GM23338 (cell line): Measurements from ENCODE around the gene PDE7B. TPM values are rescaled to one million over a fixed set of nuclear protein-coding genes. Genes with fewer than 3 reads are reported as not detected.

Experiments
- ATAC-seq: fragments of 200-7000 bp; cut with Tn5 transposase; 3 replicates; pipeline ENCODE4 v1.9.1; 2020
- DNase-seq: peaks from one replicate; pipeline ENCODE4 v3.0.0-alpha.2; 2015; ENCODE audit warnings: low spot score
- H2AFZ ChIP-seq: fragments of 200-600 bp; sonication (generic); 2 replicates; pipeline ENCODE4 v1.8.0; 2016; ENCODE audit warnings: antibody characterized with exemption, mild to moderate bottlenecking, moderate library complexity
- H3F3A ChIP-seq: fragments of 200-600 bp; sonication (generic); replicated peaks from 2 replicates; pipeline ENCODE4 v1.8.0; 2017; ENCODE audit warnings: antibody characterized with exemption, mixed run types, low read depth
- H3K27ac ChIP-seq: fragments of 200-600 bp; sonication (generic); 2 replicates; pipeline ENCODE4 v1.6.1; 2016; ENCODE audit warnings: low read depth
- H3K27me3 ChIP-seq: fragments of 200-600 bp; sonication (generic); 2 replicates; pipeline ENCODE4 v1.8.0; 2016; ENCODE audit warnings: mild to moderate bottlenecking, mixed run types, moderate library complexity; ENCODE audit not compliant: insufficient read depth
- H3K36me3 ChIP-seq: fragments of 200-600 bp; sonication (generic); 2 replicates; pipeline ENCODE4 v1.8.0; 2016; ENCODE audit warnings: mild to moderate bottlenecking; ENCODE audit not compliant: insufficient read depth
- H3K4me1 ChIP-seq: fragments of 200-600 bp; sonication (generic); 2 replicates; pipeline ENCODE4 v1.8.0; 2016; ENCODE audit warnings: mild to moderate bottlenecking, moderate library complexity; ENCODE audit not compliant: insufficient read depth
- H3K4me2 ChIP-seq: fragments of 200-600 bp; sonication (generic); 2 replicates; pipeline ENCODE4 v1.7.1; 2017; ENCODE audit warnings: mixed run types
- H3K4me3 ChIP-seq: fragments of 200-600 bp; sonication (generic); 2 replicates; pipeline ENCODE4 v1.6.1; 2016; ENCODE audit warnings: mixed run types
- H3K79me2 ChIP-seq: fragments of 200-600 bp; sonication (generic); replicated peaks from 2 replicates; pipeline ENCODE4 v1.8.0; 2017; ENCODE audit warnings: mild to moderate bottlenecking; ENCODE audit not compliant: insufficient read depth
- H3K9me2 ChIP-seq: fragments of 200-600 bp; sonication (generic); 2 replicates; pipeline ENCODE4 v1.8.0; 2017; ENCODE audit not compliant: insufficient read depth
- H4K20me1 ChIP-seq: fragments of 200-600 bp; sonication (generic); replicated peaks from 2 replicates; pipeline ENCODE4 v1.8.0; 2017; ENCODE audit warnings: mild to moderate bottlenecking; ENCODE audit not compliant: insufficient read depth
- H3K27ac Mint-ChIP-seq: 2 replicates; pipeline ENCODE4 v1.8.0; 2020; ENCODE audit warnings: inconsistent platforms, mild to moderate bottlenecking, moderate library complexity, mixed read lengths
- H3K27me3 Mint-ChIP-seq: 3 replicates; pipeline ENCODE4 v1.8.0; 2022; ENCODE audit warnings: low read depth, mild to moderate bottlenecking, moderate library complexity, mixed read lengths, inconsistent platforms; ENCODE audit not compliant: insufficient read depth, poor library complexity
- H3K36me3 Mint-ChIP-seq: 3 replicates; pipeline ENCODE4 v1.8.0; 2021; ENCODE audit warnings: low read depth, mild to moderate bottlenecking, inconsistent platforms, moderate library complexity, mixed read lengths
- H3K4me1 Mint-ChIP-seq: 3 replicates; pipeline ENCODE4 v1.8.0; 2020; ENCODE audit warnings: mild to moderate bottlenecking, inconsistent platforms, mixed read lengths
- H3K4me3 Mint-ChIP-seq: 3 replicates; pipeline ENCODE4 v1.8.0; 2021; ENCODE audit warnings: moderate library complexity, mild to moderate bottlenecking, inconsistent platforms, mixed read lengths
- H3K9me3 Mint-ChIP-seq: 3 replicates; pipeline ENCODE4 v1.8.0; 2020; ENCODE audit warnings: moderate library complexity, mild to moderate bottlenecking, inconsistent platforms, mixed read lengths
- CREB1 ChIP-seq: fragments of 250-450 bp; sonication (Bioruptor Pico); IDR thresholded peaks from 2 replicates; pipeline ENCODE4 v1.5.0; 2020; ENCODE audit warnings: low read depth, mild to moderate bottlenecking, moderate library complexity
- CTCF ChIP-seq, 2 experiments: fragments of 200-600 bp in 1 of 2; sonication (generic) in 1 of 2; conservative IDR thresholded peaks; 2 replicates each; pipeline versions ENCODE4 v1.5.1 to v1.6.1; 2016 to 2017; ENCODE audit warnings: antibody characterized with exemption in 2 of 2, low read depth in 2 of 2, mild to moderate bottlenecking in 2 of 2, moderate library complexity in 1 of 2
- ETS1 ChIP-seq: IDR thresholded peaks from 2 replicates; pipeline ENCODE4 v1.6.1; 2016; ENCODE audit warnings: antibody characterized with exemption
- EZH2 ChIP-seq: fragments of 200-600 bp; sonication (generic); IDR thresholded peaks from one replicate; pipeline ENCODE4 v1.8.0; 2017; ENCODE audit warnings: antibody characterized with exemption, mild to moderate bottlenecking, low read depth; ENCODE audit not compliant: unreplicated experiment
- EZH2phosphoT487 ChIP-seq: fragments of 200-600 bp; sonication (generic); IDR thresholded peaks from one replicate; pipeline ENCODE4 v1.8.1; 2018; ENCODE audit warnings: antibody characterized with exemption; ENCODE audit not compliant: unreplicated experiment
- JUNB ChIP-seq: IDR thresholded peaks from one replicate; pipeline ENCODE4 v1.6.1; 2016; ENCODE audit warnings: antibody characterized with exemption; ENCODE audit not compliant: unreplicated experiment
- POLR2AphosphoS5 ChIP-seq: IDR thresholded peaks from 2 replicates; pipeline ENCODE4 v1.6.1; 2016; ENCODE audit warnings: antibody characterized with exemption, low read depth
- REST ChIP-seq: IDR thresholded peaks from one replicate; pipeline ENCODE4 v1.6.1; 2018; ENCODE audit warnings: antibody characterized with exemption; ENCODE audit not compliant: unreplicated experiment
- STAT1 ChIP-seq: IDR thresholded peaks from one replicate; pipeline ENCODE4 v1.6.1; 2016; ENCODE audit warnings: antibody characterized with exemption; ENCODE audit not compliant: unreplicated experiment
- ZNF114 ChIP-seq: fragments of 250-450 bp; sonication (Bioruptor Pico); IDR thresholded peaks from 2 replicates; pipeline ENCODE4 v1.5.0; 2020; ENCODE audit warnings: mild to moderate bottlenecking, moderate library complexity
- ZNF331 ChIP-seq: fragments of 250-450 bp; sonication (Bioruptor Pico); IDR thresholded peaks from 2 replicates; pipeline ENCODE4 v1.5.0; 2020; ENCODE audit warnings: low read depth, mild to moderate bottlenecking, moderate library complexity
- ZNF462 ChIP-seq: fragments of 250-450 bp; sonication (Bioruptor Pico); IDR thresholded peaks from 2 replicates; pipeline ENCODE4 v1.5.0; 2020; ENCODE audit warnings: mild to moderate bottlenecking, moderate library complexity
- polyA plus RNA-seq: library from polyadenylated mRNA; unstranded; fragments of >200 nt; fragmentation: Nextera tagmentation; extraction: Ambion mirVana; gene quantifications from 2 replicates; pipeline ENCODE4 v1.2.1, GENCODE V29; 2016
- total RNA-seq: library from RNA; depleted of rRNA; stranded (reverse); fragments of >200 nt; shearing (Covaris generic); gene quantifications from 2 replicates; pipeline ENCODE4 v1.2.3, GENCODE V29; 2014

Gene PDE7B
- total and polyA plus RNA-seq, 2 experiments from 2014 or later, result 0.07 TPM; not detected in 1

- Mint-ChIP-seq H3K36me3 (no peaks in the 10 kb centered on the region), H3K9me3 (no peaks in the 10 kb centered on the region), H3K27ac (no peak overlapping the region), H3K27me3 (no peaks in the 10 kb centered on the region), H3K4me3 (no peak overlapping the region), H3K4me1 (no peaks in the 10 kb centered on the region)
- H3K4me3 ChIP-seq, result no peak overlapping the region
- H3K27me3 ChIP-seq, result no peaks in the 10 kb centered on the region
- H3K9me2 ChIP-seq, result no peaks in the 10 kb centered on the region; the same call in 1 of the 2 replicates
- H3F3A ChIP-seq, result no peaks in the 10 kb centered on the region
- H4K20me1 ChIP-seq, result no peaks in the 10 kb centered on the region
- no peaks in the 10 kb centered on the region for H3K36me3 ChIP-seq
- ATAC-seq (no peak), DNase-seq (no peak)
- no peak overlapping the region for H3K27ac ChIP-seq
- H3K79me2 ChIP-seq, result no peaks in the 10 kb centered on the region
- H3K4me1 ChIP-seq, result no peaks in the 10 kb centered on the region
- TF ChIP-seq EZH2 (no peak), ZNF331 (CRISPR knock-in tag) (no peak), ZNF114 (CRISPR knock-in tag) (no peak), JUNB (no peak), REST (no peak), EZH2phosphoT487 (no peak), STAT1 (no peak), POLR2AphosphoS5 (no peak), ZNF462 (CRISPR knock-in tag) (no peak), CREB1 (CRISPR knock-in tag) (no peak), ETS1 (no peak), CTCF (conservative IDR thresholded peaks at IDR 0.05; ENCODE audit: low read depth in 2 of 2) (no peak)
- H2AFZ ChIP-seq, result no peak overlapping the region
- H3K4me2 ChIP-seq, result no peak overlapping the region
Observed at GRCh38 chr6:135901774-135902524, 50.4 kb downstream of the PDE7B start.
